ELR (cell line): ENCODE results near the gene GSTM2.

ENCODE experiments used
- DNase-seq: peaks from one replicate; pipeline ENCODE4 v3.0.0-alpha.2; 2015; ENCODE audit warnings: low read depth

The GSTM2 gene

GRCh38 chr1:109629372-109630030 lies 38.4 kb upstream of the GSTM2 start:
- DNase-seq, result no peak

GRCh38 chr1:109630081-109630897 lies 37.6 kb upstream of the GSTM2 start:
- no peak for DNase-seq

- no peak for DNase-seq
Measured at GRCh38 chr1:109630898-109631512, 36.9 kb upstream of the GSTM2 start.

GRCh38 chr1:109631513-109632505 lies 36.0 kb upstream of the GSTM2 start:
- no peak for DNase-seq

DNA sequence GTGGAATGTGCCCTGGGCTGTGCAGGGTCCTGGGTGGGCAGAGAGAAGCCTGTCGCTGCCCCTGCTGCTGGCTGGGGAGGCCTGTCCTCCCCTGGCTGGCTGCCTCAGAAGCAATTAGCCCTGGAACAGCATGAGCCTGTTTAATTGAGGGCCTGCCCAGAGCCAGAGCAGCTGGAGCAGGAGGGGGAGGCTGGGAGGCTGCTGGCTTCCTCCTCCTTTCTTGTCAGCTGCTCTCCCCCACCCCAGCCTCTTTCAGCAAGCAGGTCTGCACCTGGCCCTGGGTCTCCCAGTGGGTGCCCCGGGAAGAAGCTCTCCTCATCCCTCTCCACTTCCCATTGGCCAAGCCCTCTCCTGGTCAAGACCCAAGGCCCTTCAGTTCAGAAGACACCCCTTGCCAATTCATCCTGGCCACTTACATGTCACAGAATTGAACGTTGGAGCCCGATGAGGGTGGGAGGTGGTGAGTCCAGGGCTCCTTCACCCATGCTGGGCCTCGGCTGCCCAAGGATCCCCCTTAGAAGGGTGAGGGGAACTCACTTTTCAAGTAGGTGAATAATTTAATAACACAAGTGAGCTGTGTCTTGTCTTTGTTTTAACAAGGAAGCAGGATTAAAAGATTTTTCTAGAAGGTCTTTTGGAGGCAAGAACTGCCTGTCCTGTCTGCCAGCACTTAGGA lies 35.0 kb upstream of the GSTM2 start:
- DNase-seq, result no peak

DNA sequence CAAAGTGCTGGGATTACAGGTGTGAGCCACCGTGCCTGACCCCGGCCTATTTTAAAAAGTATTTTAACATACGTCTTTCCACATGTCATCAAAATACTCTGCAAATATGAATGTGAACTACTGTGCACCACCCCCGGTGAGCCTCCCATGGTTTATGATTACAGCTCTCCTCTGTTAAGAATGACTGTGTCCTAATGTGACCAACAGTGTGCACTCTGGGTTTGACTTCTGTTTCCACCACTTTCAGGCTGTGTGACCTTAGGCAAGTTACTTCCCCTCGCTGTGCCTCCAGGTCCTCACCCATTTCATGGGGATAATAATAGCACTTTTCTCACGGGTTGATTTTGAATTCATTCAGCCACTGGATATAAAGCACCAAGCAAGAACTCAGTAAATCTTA lies 33.6 kb upstream of the GSTM2 start:
- DNase-seq, result no peak

DNA sequence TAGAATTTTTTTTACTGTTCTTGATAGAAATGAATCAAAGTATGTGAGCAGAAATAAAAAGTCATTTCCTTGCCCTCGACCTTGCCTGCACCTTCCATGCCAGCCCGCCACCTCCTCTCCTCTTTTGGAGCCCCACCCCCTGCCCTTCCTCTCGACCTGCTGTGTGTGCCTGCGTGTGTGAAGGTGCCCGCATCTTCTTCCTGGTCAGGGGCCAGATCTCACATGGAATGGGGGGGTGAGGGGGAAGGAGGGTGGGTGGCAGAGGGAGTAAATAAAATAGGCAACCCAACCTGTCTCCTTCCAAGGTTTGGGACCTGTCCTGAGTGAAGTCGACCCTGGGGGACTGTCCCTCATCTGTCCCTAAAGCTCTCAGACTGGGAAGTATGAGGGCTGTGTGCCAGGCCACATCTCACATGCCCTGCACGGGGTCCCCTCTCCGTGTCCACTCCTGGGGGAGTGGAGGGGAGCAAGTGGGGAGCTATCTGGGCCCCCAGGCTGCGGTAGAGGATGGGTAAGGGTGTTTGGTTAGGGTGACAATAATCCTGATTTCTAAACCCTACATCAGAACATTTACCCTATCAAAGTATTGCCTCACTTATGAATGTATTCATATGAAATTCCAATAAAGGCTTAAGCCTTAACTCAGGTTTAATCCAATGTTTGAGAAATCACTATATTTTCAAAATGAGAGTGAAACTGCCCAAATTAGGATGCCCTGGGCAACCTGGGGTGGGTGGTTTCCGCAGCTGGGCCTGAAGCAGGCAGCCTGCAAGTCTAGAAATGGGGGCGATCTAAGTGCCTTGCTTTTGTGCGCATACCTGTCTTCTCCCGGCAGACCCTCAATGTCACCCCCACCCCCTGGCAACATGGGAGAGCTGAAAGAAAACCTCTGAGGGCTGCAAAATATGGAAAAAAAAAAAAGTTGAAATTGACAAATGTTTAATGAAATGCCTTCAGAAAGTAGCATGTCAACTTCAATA lies 32.8 kb upstream of the GSTM2 start:
- no peak for DNase-seq

DNA sequence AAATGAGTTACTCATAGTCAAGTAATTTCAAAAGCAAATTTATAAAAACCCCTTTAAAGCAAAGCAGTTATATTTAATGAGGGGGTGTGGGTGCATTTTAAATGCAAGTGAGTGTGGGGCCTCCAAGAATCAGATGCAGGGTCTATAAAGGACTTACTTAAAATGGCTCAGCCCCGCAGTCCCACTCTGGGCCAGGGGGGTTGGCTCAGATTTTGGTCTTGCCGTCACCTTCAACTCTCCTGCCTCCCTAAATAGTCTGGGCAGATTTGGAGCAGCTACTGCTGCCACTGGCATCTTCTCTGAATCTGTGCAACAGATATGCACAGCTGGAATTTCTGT lies 32.0 kb upstream of the GSTM2 start:
- DNase-seq, result no peak

GRCh38 chr1:109636201-109636952 lies 31.5 kb upstream of the GSTM2 start:
- DNase-seq, result peak; percentile 72

DNA sequence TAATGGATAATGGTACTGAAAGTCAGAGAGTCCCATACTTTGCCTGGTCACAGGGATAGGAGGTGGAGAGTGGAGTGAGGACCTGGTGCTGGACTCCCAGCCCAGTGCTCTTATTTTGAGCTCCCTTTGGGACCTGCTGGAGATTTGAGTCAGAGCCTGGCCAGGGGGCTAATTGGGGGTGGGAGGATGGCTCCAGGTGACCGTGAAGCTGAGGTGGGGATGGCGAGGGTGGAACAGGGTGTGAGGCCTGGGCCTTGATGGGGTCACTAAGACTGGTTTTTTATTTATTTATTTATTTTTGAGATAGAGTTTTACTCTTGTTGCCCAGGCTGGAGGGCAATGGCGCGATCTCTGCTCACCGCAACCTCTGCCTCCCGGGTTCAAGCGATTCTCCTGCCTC lies 30.4 kb upstream of the GSTM2 start:
- no peak for DNase-seq

- no peak for DNase-seq
Measured at GRCh38 chr1:109639063-109639840, 28.6 kb upstream of the GSTM2 start.

DNA sequence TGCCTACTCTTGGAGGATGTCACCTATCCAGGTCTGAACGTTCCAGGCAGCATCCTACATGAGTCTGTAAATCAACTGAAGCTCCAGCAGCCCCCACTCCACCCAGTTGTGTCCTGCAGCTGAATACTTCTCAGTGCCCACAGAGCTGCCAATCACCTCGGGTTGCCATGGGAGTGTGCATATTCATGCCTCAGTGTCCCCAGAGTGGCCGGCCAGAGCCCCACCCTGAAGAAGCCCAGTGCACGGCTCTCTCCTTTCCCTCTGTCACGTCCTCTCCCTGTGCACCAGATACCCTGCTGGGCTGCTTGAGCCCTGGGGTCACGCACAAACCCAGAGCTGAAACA lies 28.0 kb upstream of the GSTM2 start:
- DNase-seq, result no peak

- DNase-seq, result peak; percentile 72
Measured at GRCh38 chr1:109640285-109640865, 27.5 kb upstream of the GSTM2 start.

- DNase-seq, result no peak
Measured at GRCh38 chr1:109641078-109641740, 26.6 kb upstream of the GSTM2 start.

- no peak for DNase-seq
Measured at GRCh38 chr1:109641861-109642260, 26.0 kb upstream of the GSTM2 start.

DNA sequence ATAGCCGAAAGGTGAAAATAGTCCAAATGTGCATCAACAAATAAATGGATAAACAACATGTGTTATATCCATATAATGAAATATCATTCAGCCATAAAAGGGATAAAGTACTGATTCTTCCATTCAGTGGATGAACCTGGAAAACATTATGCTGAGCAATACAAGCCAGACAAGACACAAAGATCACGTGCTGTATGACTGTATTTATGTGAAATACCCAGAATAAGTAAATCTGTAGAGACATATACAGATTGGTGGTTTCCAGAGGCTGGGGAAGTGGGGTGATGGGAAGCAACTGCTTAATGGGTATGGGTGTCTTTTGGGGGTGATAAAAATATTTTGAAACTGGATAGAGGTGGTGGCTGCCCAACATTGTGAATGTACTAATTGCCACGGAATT lies 25.2 kb upstream of the GSTM2 start:
- DNase-seq, result peak; percentile 32

DNA sequence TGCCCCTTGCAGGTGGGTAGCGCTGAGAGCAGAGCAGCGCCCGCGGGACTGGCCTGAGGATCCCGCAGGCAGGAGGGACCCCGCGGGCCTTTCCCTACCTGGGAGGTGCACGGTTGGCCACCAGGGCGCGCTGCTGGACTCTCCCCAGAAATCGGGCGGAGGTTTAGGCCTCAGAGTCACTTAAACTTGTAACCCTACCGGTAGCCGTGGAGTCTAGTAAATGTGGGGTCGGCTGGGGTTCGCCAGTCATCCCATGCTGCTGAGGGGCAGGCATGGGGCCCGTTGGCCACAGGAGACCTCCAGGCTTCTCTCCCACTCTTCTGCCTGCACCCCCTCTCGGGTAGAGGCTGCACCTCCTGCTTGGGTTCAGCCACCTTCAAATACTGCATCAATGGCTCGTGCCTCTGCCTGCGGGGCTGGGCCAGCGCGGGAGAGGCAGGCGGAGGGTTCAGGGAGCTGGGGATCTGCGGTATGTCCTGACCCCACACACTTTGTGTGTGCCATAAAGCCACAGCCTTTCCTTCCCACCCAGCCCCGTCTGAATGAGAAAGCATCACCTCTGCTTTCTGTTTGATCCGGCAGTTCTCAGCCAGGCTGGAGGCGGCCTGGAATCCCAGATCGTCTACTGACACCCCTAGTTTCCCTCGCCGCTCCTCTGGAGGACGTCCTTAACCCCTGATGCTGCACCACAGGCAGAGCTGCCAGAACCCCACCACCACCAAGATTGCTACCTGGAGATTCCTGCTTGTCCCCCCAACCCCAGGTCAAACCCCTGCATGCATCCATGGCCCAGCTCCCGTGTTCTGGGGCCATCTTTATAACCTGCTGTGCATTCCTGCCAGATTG lies 24.2 kb upstream of the GSTM2 start:
- DNase-seq, result peak; percentile 77
